DOHH2 (cell line): ENCODE results near the gene HSD11B1.

Source experiments
- H3F3A ChIP-seq: fragments of 200-600 bp; sonication (generic), shearing (Covaris generic); 2 replicates; pipeline ENCODE4 v1.6.0; 2016; ENCODE audit warnings: antibody characterized with exemption, mild to moderate bottlenecking; ENCODE audit not compliant: control insufficient read depth, insufficient read depth
- H3K27ac ChIP-seq: fragments of 200-600 bp; sonication (generic); 2 replicates; pipeline ENCODE4 v1.5.1; 2014; ENCODE audit warnings: low read depth, mild to moderate bottlenecking, low read length, moderate library complexity
- H3K27me3 ChIP-seq: fragments of 200-600 bp; sonication (generic); 2 replicates; pipeline ENCODE4 v1.6.1; 2014; ENCODE audit warnings: mild to moderate bottlenecking, low read length, mixed read lengths; ENCODE audit not compliant: control insufficient read depth
- H3K36me3 ChIP-seq: fragments of 200-600 bp; sonication (generic); 2 replicates; pipeline ENCODE4 v1.6.1; 2014; ENCODE audit warnings: mild to moderate bottlenecking, low read length, moderate library complexity, mixed read lengths; ENCODE audit not compliant: control insufficient read depth
- H3K4me1 ChIP-seq: fragments of 200-600 bp; sonication (generic); 2 replicates; pipeline ENCODE4 v1.6.1; 2014; ENCODE audit warnings: mild to moderate bottlenecking, low read length, mixed read lengths; ENCODE audit not compliant: control insufficient read depth
- H3K4me2 ChIP-seq: fragments of 200-600 bp; sonication (generic); 2 replicates; pipeline ENCODE4 v1.6.0; 2014; ENCODE audit warnings: mild to moderate bottlenecking, low read length, moderate library complexity
- H3K4me3 ChIP-seq: fragments of 200-600 bp; sonication (generic); 2 replicates; pipeline ENCODE4 v1.5.1; 2014; ENCODE audit warnings: mild to moderate bottlenecking, low read length, mixed read lengths
- H3K79me2 ChIP-seq: fragments of 200-600 bp; sonication (generic); 2 replicates; pipeline ENCODE4 v1.6.1; 2014; ENCODE audit warnings: mild to moderate bottlenecking, low read length, mixed read lengths; ENCODE audit not compliant: control insufficient read depth
- H3K9me2 ChIP-seq: fragments of 200-600 bp; sonication (generic); replicated peaks from 2 replicates; pipeline ENCODE4 v1.6.1; 2014; ENCODE audit warnings: mild to moderate bottlenecking, low read length, mixed read lengths; ENCODE audit not compliant: control insufficient read depth
- H3K9me3 ChIP-seq: fragments of 200-600 bp; sonication (generic); 2 replicates; pipeline ENCODE4 v1.6.1; 2014; ENCODE audit warnings: antibody characterized with exemption, low read length, mixed read lengths; ENCODE audit not compliant: control insufficient read depth, insufficient read depth
- H4K20me1 ChIP-seq: fragments of 200-600 bp; sonication (generic); 2 replicates; pipeline ENCODE4 v1.6.0; 2014; ENCODE audit warnings: low read depth, mild to moderate bottlenecking, antibody characterized with exemption, low read length, moderate library complexity; ENCODE audit not compliant: control insufficient read depth, insufficient read depth
- CTCF ChIP-seq: fragments of 200-600 bp; sonication (generic); IDR thresholded peaks from one replicate; pipeline ENCODE4 v1.5.1; 2014; ENCODE audit warnings: antibody characterized with exemption, mild to moderate bottlenecking, low read depth, low read length; ENCODE audit not compliant: poor library complexity, severe bottlenecking
- EZH2phosphoT487 ChIP-seq: fragments of 200-600 bp; sonication (generic); IDR thresholded peaks from 2 replicates; pipeline ENCODE4 v1.6.1; 2017; ENCODE audit warnings: borderline replicate concordance, mild to moderate bottlenecking, antibody characterized with exemption, low read length, moderate library complexity, mixed read lengths

HSD11B1 gene

GRCh38 chr1:209721323-209721722 lies 16.7 kb downstream of the HSD11B1 start:
- no peaks in the 10 kb centered on the region for H3K27me3 ChIP-seq
- TF ChIP-seq EZH2phosphoT487 (no peak), CTCF (no peak)
- no peak overlapping the region for H3K27ac ChIP-seq
- no peaks in the 10 kb centered on the region for H3K9me3 ChIP-seq
- H3F3A ChIP-seq = no peaks in the 10 kb centered on the region
- no peaks in the 10 kb centered on the region for H3K36me3 ChIP-seq
- no peaks in the 10 kb centered on the region for H3K79me2 ChIP-seq
- no peaks in the 10 kb centered on the region for H4K20me1 ChIP-seq
- no peaks in the 10 kb centered on the region for H3K9me2 ChIP-seq
- H3K4me2 ChIP-seq = no peak overlapping the region
- H3K4me1 ChIP-seq = no peaks in the 10 kb centered on the region
- no peak overlapping the region for H3K4me3 ChIP-seq

- no peaks in the 10 kb centered on the region for H3K9me2 ChIP-seq
- H4K20me1 ChIP-seq = no peaks in the 10 kb centered on the region
- no peak overlapping the region for H3K4me3 ChIP-seq
- H3K27me3 ChIP-seq = no peaks in the 10 kb centered on the region
- H3K79me2 ChIP-seq = no peaks in the 10 kb centered on the region
- TF ChIP-seq EZH2phosphoT487 = no peak
- TF ChIP-seq CTCF = no peak
- no peaks in the 10 kb centered on the region for H3F3A ChIP-seq
- no peaks in the 10 kb centered on the region for H3K9me3 ChIP-seq
- H3K27ac ChIP-seq = no peak overlapping the region
- no peak overlapping the region for H3K4me2 ChIP-seq
- H3K36me3 ChIP-seq = no peaks in the 10 kb centered on the region
- H3K4me1 ChIP-seq = no peaks in the 10 kb centered on the region
These were observed 18.6 kb downstream of the HSD11B1 start for GRCh38 chr1:209723265-209723664.

GRCh38 chr1:209723756-209724693 lies 19.4 kb downstream of the HSD11B1 start:
- Histone ChIP-seq H3K9me2 (no peaks in the 10 kb centered on the region), H3K4me3 (no peak overlapping the region), H4K20me1 (no peaks in the 10 kb centered on the region), H3K9me3 (no peaks in the 10 kb centered on the region), H3K36me3 (no peaks in the 10 kb centered on the region), H3K27me3 (no peaks in the 10 kb centered on the region), H3K4me2 (no peak overlapping the region), H3K27ac (no peak overlapping the region), H3K79me2 (no peaks in the 10 kb centered on the region), H3K4me1 (no peaks in the 10 kb centered on the region), H3F3A (no peaks in the 10 kb centered on the region)
- TF ChIP-seq EZH2phosphoT487 = no peak
- no peak for TF ChIP-seq CTCF
